HepG2 (cell line): ENCODE results near the gene WDR91. TPM values are rescaled to one million over a fixed set of nuclear protein-coding genes. Genes with fewer than 3 reads are reported as not detected.

Experiments
- ATAC-seq: fragments of 200-7000 bp; cut with Tn5 transposase; 3 replicates; pipeline ENCODE4 v1.9.1; 2020; ENCODE audit warnings: mild to moderate bottlenecking, moderate library complexity
- BruUV-seq: library from RNA; stranded (reverse); fragments of 400-500 nt; replicated peaks from 2 replicates; lab custom pipeline; 2021; lab: Mats Ljungman, UMichigan
- CTCF ChIA-PET: fragments of 300-600 bp; formaldehyde crosslinking; extraction: SDS; loops from one replicate; lab custom pipeline; 2021; ENCODE audit warnings: low total read pairs, inconsistent platforms, low intra/inter-chr PET ratio; lab: Yijun Ruan, JAX
- POLR2A ChIA-PET: fragments of 350-600 bp; sonication (Branson Sonifier 250); formaldehyde crosslinking; loops from one replicate; lab custom pipeline; 2020; ENCODE audit warnings: antibody characterized with exemption, inconsistent platforms; lab: Yijun Ruan, JAX
- DNase-seq: peaks from one replicate; pipeline ENCODE4 v3.0.0-alpha.2; 2015; ENCODE audit warnings: low spot score
- FAIRE-seq: peaks from 3 replicates; lab custom pipeline; 2011; peaks lifted over from hg19 to GRCh38; lab: Jason Lieb, UNC
- H2AFZ ChIP-seq: one replicate; pipeline ENCODE4 v1.6.1; 2011; ENCODE audit warnings: low read length, inconsistent platforms
- H3K27ac ChIP-seq: fragments of 300-600 bp; 3 replicates; pipeline ENCODE4 v1.8.0; 2011; ENCODE audit warnings: mixed run types, mild to moderate bottlenecking, mixed read lengths, low read length, inconsistent platforms; ENCODE audit not compliant: insufficient read depth; ENCODE audit errors: extremely low read length
- H3K27me3 ChIP-seq, 2 experiments: fragments of 200-600 bp in 1 of 2; 2 replicates in 1 of 2; 3 replicates in 1 of 2; pipeline versions ENCODE4 v1.6.0 to v1.8.0; 2011; ENCODE audit warnings: low read length in 2 of 2, mild to moderate bottlenecking in 2 of 2, moderate library complexity in 2 of 2, inconsistent platforms in 1 of 2; ENCODE audit not compliant: insufficient read depth in 2 of 2, control insufficient read depth in 1 of 2
- H3K36me3 ChIP-seq, 2 experiments: fragments of 200-600 bp in 1 of 2; replicated peaks in 1 of 2; 2 replicates in 1 of 2; 3 replicates in 1 of 2; pipeline versions ENCODE4 v1.5.1 to v1.8.0; 2011; ENCODE audit warnings: low read length in 2 of 2, inconsistent platforms in 1 of 2; ENCODE audit not compliant: insufficient read depth in 2 of 2, control insufficient read depth in 1 of 2
- H3K4me1 ChIP-seq: 2 replicates; pipeline ENCODE4 v1.5.1; 2012; ENCODE audit warnings: low read length, inconsistent platforms; ENCODE audit not compliant: insufficient read depth
- H3K4me2 ChIP-seq: 2 replicates; pipeline ENCODE4 v1.6.0; 2011; ENCODE audit warnings: low read depth, low read length, inconsistent platforms
- H3K4me3 ChIP-seq, 3 experiments: fragments of 200-600 bp in 1 of 3; sonication (generic), shearing (Covaris generic) in 1 of 3; replicated peaks in 1 of 3; 2 replicates each; pipeline ENCODE4 v1.5.1; 2011 to 2016; ENCODE audit warnings: low read length in 3 of 3, inconsistent platforms in 2 of 3, low read depth in 2 of 3, mild to moderate bottlenecking in 2 of 3, control low read depth in 1 of 3, mixed read lengths in 1 of 3; ENCODE audit not compliant: insufficient read depth in 1 of 3
- H3K79me2 ChIP-seq: one replicate; pipeline ENCODE4 v1.6.1; 2011; ENCODE audit warnings: low read length, inconsistent platforms; ENCODE audit not compliant: insufficient read depth
- H3K9ac ChIP-seq: 2 replicates; pipeline ENCODE4 v1.6.0; 2011; ENCODE audit warnings: mild to moderate bottlenecking, low read depth, low read length, inconsistent platforms; ENCODE audit not compliant: insufficient read depth
- H3K9me3 ChIP-seq: 2 replicates; pipeline ENCODE4 v1.5.1; 2012; ENCODE audit warnings: mild to moderate bottlenecking, low read length
- H4K20me1 ChIP-seq: 2 replicates; pipeline ENCODE4 v1.6.0; 2011; ENCODE audit warnings: inconsistent platforms, mild to moderate bottlenecking, low read length, moderate library complexity; ENCODE audit not compliant: insufficient read depth
- ARID2 ChIP-seq: sonication (generic); formaldehyde crosslinking; IDR thresholded peaks from 2 replicates; pipeline ENCODE4 v1.8.1; 2022; ENCODE audit warnings: mild to moderate bottlenecking, missing genetic modification reagents, borderline replicate concordance
- ATF6 ChIP-seq: sonication (generic); formaldehyde crosslinking; conservative IDR thresholded peaks from 2 replicates; pipeline ENCODE4 v1.4.0; 2020; ENCODE audit warnings: missing genetic modification reagents
- E2F5 ChIP-seq: sonication (generic); formaldehyde crosslinking; conservative IDR thresholded peaks from 2 replicates; pipeline ENCODE4 v1.4.0; 2020; ENCODE audit warnings: missing genetic modification reagents
- HCFC1 ChIP-seq: fragments of 150-350 bp; IDR thresholded peaks from 2 replicates; pipeline ENCODE4 v1.6.1; 2014; ENCODE audit warnings: low read depth, low read length
- HMGA1 ChIP-seq: sonication (generic); formaldehyde crosslinking; conservative IDR thresholded peaks from 2 replicates; pipeline ENCODE4 v1.4.0; 2020; ENCODE audit warnings: missing genetic modification reagents
- HNRNPLL ChIP-seq: fragments of 200-400 bp; formaldehyde crosslinking; IDR thresholded peaks from 2 replicates; pipeline ENCODE4 v1.6.1; 2017; ENCODE audit warnings: mild to moderate bottlenecking, low read depth, low read length; ENCODE audit not compliant: poor library complexity, severe bottlenecking
- IKZF4 ChIP-seq: sonication (generic); formaldehyde crosslinking; IDR thresholded peaks from 2 replicates; pipeline ENCODE4 v1.5.1; 2020; ENCODE audit warnings: borderline replicate concordance, mild to moderate bottlenecking, low read depth, missing genetic modification reagents; ENCODE audit errors: not compliant biosample characterization
- KDM3A ChIP-seq: IDR thresholded peaks from 2 replicates; pipeline ENCODE4 v1.6.1; 2018; ENCODE audit warnings: low read depth, missing compliant biosample characterization
- MXD4 ChIP-seq: IDR thresholded peaks from 2 replicates; pipeline ENCODE4 v1.6.1; 2016; ENCODE audit warnings: mild to moderate bottlenecking, missing biosample characterization, missing genetic modification reagents
- MYPOP ChIP-seq: sonication (generic); formaldehyde crosslinking; IDR thresholded peaks from 2 replicates; pipeline ENCODE4 v1.8.1; 2023; ENCODE audit warnings: mild to moderate bottlenecking, moderate library complexity, missing genetic modification reagents
- NPAS2 ChIP-seq: sonication (generic); formaldehyde crosslinking; IDR thresholded peaks from 2 replicates; pipeline ENCODE4 v1.8.0; 2022; ENCODE audit warnings: mild to moderate bottlenecking, missing genetic modification reagents, borderline replicate concordance
- RAD51 ChIP-seq: fragments of 450-650 bp; IDR thresholded peaks from 2 replicates; pipeline ENCODE4 v1.6.1; 2016; ENCODE audit warnings: borderline replicate concordance
- RNF219 ChIP-seq: sonication (generic); formaldehyde crosslinking; IDR thresholded peaks from 2 replicates; pipeline ENCODE4 v1.5.0; 2020; ENCODE audit warnings: mild to moderate bottlenecking, missing genetic modification reagents
- SCMH1 ChIP-seq: sonication (generic); formaldehyde crosslinking; IDR thresholded peaks from 2 replicates; pipeline ENCODE4 v1.9.0; 2021; ENCODE audit warnings: missing genetic modification reagents, mild to moderate bottlenecking, borderline replicate concordance
- ZBTB33 ChIP-seq: sonication (generic); formaldehyde crosslinking; IDR thresholded peaks from 2 replicates; pipeline ENCODE4 v1.4.0; 2020; ENCODE audit warnings: missing genetic modification reagents
- ZNF747 ChIP-seq: sonication (generic); formaldehyde crosslinking; IDR thresholded peaks from 2 replicates; pipeline ENCODE4 v1.8.1; 2023; ENCODE audit warnings: missing genetic modification reagents, mild to moderate bottlenecking, borderline replicate concordance
- ZSCAN9 ChIP-seq: IDR thresholded peaks from 2 replicates; pipeline ENCODE4 v1.6.1; 2016; ENCODE audit warnings: borderline replicate concordance
- WGBS: methylation state at CpG from one replicate; pipeline ENCODE4 v1.1.6; 2017; ENCODE audit warnings: low lambda C conversion rate; 5-methylcytosine and 5-hydroxymethylcytosine counted together
- in situ Hi-C: cut with HindIII; loops from 2 replicates; pipeline ENCODE4 v1.10.0; 2017; ENCODE audit warnings: low pct_unique_long_range_greater_than_20kb; ENCODE audit not compliant: extremely low pct_ligation_motif_present
- intact Hi-C: fragments of 100-400 bp; cut with micrococcal nuclease; formaldehyde crosslinking; loops from one replicate; pipeline ENCODE4 v1.10.0; 2022; ENCODE audit not compliant: unreplicated experiment
- polyA plus RNA-seq, 8 experiments: library from polyadenylated mRNA; depleted of rRNA in 3 of 8; stranded (reverse) in 7 of 8; unstranded in 1 of 8; fragments of >200 nt; fragmentation: Illumina TruSeq in 4 of 8; extraction: Trizol in 4 of 8; gene quantifications; 2 replicates each; pipeline versions ENCODE4 v1.2.1 to v1.2.3, GENCODE V29; 2011 to 2016; ENCODE audit warnings: low read depth in 4 of 8, missing spikeins in 1 of 8, mixed read lengths in 1 of 8; ENCODE audit not compliant: insufficient read depth in 1 of 8
- total RNA-seq, 5 experiments: library from RNA; depleted of rRNA; stranded (reverse); fragments of >200 nt; fragmentation: Illumina TruSeq; extraction: Trizol; gene quantifications; 2 replicates each; pipeline ENCODE4 v1.2.3, GENCODE V29; 2016; ENCODE audit warnings: low read depth in 1 of 5

WDR91 gene
- total and polyA plus RNA-seq, 2 of the 13 experiments (the other 11 are each of a cell fraction or from before 2014, with no cell fraction given): 11.6 to 12.1 TPM

GRCh38 chr7:135213831-135214230 is 2.5 kb upstream of the WDR91 start:
- ChIA-PET POLR2A (no interaction called here), CTCF (no interaction called here)
- Histone ChIP-seq H2AFZ (peak overlapping the region; percentile 21), H3K27ac (no peak overlapping the region), H3K27me3 (no peaks in the 10 kb centered on the region; a peak in 1 of 5 replicates), H3K9ac (no peak overlapping the region), H3K4me2 (no peak overlapping the region), H3K4me1 (peaks cover 59% of the 10 kb centered on the region), H4K20me1 (no peaks in the 10 kb centered on the region), H3K4me3 (no peak overlapping the region), H3K36me3 (no peaks in the 10 kb centered on the region), H3K79me2 (peaks cover 9% of the 10 kb centered on the region), H3K9me3 (no peaks in the 10 kb centered on the region)
- DNase-seq (no peak), FAIRE-seq (no peak), ATAC-seq (no peak)
- WGBS: 14% methylated on average over 2 of the region's 2 CpGs
- in situ Hi-C loops (loop anchor here (5.0 kb wide), 1 partner anchor 37 kb away; no protein-coding TSS in a partner anchor), intact Hi-C loops (loop anchor here (5.0 kb wide), 1 partner anchor 38 kb away; no protein-coding TSS in a partner anchor)
- BruUV-seq: no TSS peak
- TF ChIP-seq E2F5 (no peak), SCMH1 (no peak), HMGA1 (CRISPR knock-in tag) (no peak), ARID2 (CRISPR knock-in tag) (no peak), MXD4 (CRISPR knock-in tag) (no peak), ZSCAN9 (CRISPR knock-in tag) (no peak), IKZF4 (CRISPR knock-in tag) (no peak), NPAS2 (CRISPR knock-in tag) (no peak), ATF6 (CRISPR knock-in tag) (no peak), ZBTB33 (CRISPR knock-in tag) (no peak), MYPOP (CRISPR knock-in tag) (no peak), RNF219 (CRISPR knock-in tag) (no peak), KDM3A (no peak), HCFC1 (no peak), RAD51 (no peak), ZNF747 (CRISPR knock-in tag) (no peak), HNRNPLL (no peak)
